Immature natural killer cell (primary cell): ENCODE measurements around the gene ZMYND19. TPM values are rescaled to one million over a fixed set of nuclear protein-coding genes. Genes with fewer than 3 reads are reported as not detected.
"Not testable (repeated sequence)": the region's sequence is repeated elsewhere in the genome, so short reads cannot be mapped to it uniquely, and the experiment has no call there.

Experiments used
- DNase-seq, 3 donors: peaks; one replicate each; pipeline ENCODE4 v3.0.0; 2022; ENCODE audit warnings: mixed read lengths in 1 of 3
- H3K27ac Mint-ChIP-seq, 6 donors: one replicate each; pipeline ENCODE4 v1.8.0; 2020; ENCODE audit warnings: mixed read lengths in 6 of 6, mild to moderate bottlenecking in 5 of 6, inconsistent platforms in 4 of 6, moderate library complexity in 3 of 6
- H3K27me3 Mint-ChIP-seq, 3 donors: one replicate each; pipeline ENCODE4 v1.8.0; 2020 to 2021; ENCODE audit warnings: low read depth in 3 of 3, mild to moderate bottlenecking in 3 of 3, mixed read lengths in 3 of 3, moderate library complexity in 3 of 3, inconsistent platforms in 1 of 3
- H3K36me3 Mint-ChIP-seq, 3 donors: one replicate each; pipeline ENCODE4 v1.8.0; 2020; ENCODE audit warnings: mixed read lengths in 3 of 3, inconsistent platforms in 2 of 3, mild to moderate bottlenecking in 2 of 3
- H3K4me1 Mint-ChIP-seq, 2 donors: one replicate each; pipeline ENCODE4 v1.8.0; 2020; ENCODE audit warnings: inconsistent platforms in 2 of 2, mild to moderate bottlenecking in 2 of 2, mixed read lengths in 2 of 2, moderate library complexity in 1 of 2
- H3K4me3 Mint-ChIP-seq, 5 donors: one replicate each; pipeline ENCODE4 v1.8.0; 2020; ENCODE audit warnings: mild to moderate bottlenecking in 5 of 5, mixed read lengths in 5 of 5, inconsistent platforms in 3 of 5, moderate library complexity in 3 of 5
- H3K9me3 Mint-ChIP-seq, 6 donors: one replicate each; pipeline ENCODE4 v1.8.0; 2020; ENCODE audit warnings: mild to moderate bottlenecking in 6 of 6, mixed read lengths in 6 of 6, inconsistent platforms in 4 of 6, moderate library complexity in 3 of 6
- polyA plus RNA-seq, 3 donors: library from polyadenylated mRNA; unstranded; fragments of 300-500 nt; fragmentation: Illumina TruSeq; gene quantifications; one replicate each; pipeline ENCODE4 v1.2.3, GENCODE V29; 2021

ZMYND19 gene
- polyA plus RNA-seq, 3 donors from 2014 or later = 1.5 to 7.0 (median 3.3) TPM

DNA sequence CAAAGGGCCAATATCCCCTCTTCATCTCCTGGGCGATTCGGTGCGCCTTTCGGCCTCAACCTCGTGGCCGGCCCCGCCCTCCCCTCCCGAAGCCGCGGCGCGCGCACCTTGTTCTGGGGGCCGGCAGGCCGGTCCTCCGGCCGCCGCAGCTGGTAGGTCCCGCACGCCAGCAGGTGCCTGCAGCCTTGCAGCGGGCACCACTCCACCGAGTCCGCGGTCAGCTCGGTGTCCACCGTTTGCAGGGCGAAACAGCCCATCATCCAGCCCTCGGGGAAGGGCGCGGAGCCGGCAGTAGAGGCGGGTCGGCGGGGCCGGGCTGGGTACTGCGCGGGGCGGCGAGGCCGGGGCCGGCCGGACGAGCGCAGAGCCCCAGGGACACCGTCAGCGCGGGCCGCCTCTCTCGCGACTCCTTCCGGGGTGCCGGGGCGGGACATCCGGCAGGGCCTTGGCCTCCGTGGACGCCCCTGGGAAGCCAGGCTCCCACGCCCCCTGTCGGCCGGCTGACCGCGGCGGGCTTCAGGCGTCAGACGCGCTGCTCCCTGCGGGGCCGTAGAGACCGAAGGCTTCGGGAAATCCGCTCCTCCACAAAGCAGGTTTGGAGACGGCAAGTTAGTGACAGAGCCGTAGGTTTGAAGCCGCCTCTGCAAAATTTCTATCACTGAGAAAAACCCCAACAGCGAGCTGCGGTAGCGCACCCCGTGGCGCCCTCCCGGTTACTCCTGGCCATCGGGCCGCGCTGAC lies 11.6 kb downstream of the ZMYND19 start, which contains the start of gene DPH7:
TSS of gene DPH7 (minus strand) at position 408 of the 741 bp plus-strand sequence. CDS start at position 260, 148 bp downstream.
- no peaks in the 10 kb centered on the region for H3K9me3 Mint-ChIP-seq
- DNase-seq = peak; percentile 94
- peak within 1 kb of the TSS; percentile 37 to 83 (median 52) for H3K27ac Mint-ChIP-seq
- H3K4me3 Mint-ChIP-seq = peak within 1 kb of the TSS; percentile 77 to 83 (median 81)
- H3K27me3 Mint-ChIP-seq = no peaks in the 10 kb centered on the region
- peaks cover 30 to 31% of the 10 kb centered on the region in 2 donors for H3K4me1 Mint-ChIP-seq
- peaks cover 0 to 18% (median 0%) of the 10 kb centered on the region in 3 donors for H3K36me3 Mint-ChIP-seq

DNA sequence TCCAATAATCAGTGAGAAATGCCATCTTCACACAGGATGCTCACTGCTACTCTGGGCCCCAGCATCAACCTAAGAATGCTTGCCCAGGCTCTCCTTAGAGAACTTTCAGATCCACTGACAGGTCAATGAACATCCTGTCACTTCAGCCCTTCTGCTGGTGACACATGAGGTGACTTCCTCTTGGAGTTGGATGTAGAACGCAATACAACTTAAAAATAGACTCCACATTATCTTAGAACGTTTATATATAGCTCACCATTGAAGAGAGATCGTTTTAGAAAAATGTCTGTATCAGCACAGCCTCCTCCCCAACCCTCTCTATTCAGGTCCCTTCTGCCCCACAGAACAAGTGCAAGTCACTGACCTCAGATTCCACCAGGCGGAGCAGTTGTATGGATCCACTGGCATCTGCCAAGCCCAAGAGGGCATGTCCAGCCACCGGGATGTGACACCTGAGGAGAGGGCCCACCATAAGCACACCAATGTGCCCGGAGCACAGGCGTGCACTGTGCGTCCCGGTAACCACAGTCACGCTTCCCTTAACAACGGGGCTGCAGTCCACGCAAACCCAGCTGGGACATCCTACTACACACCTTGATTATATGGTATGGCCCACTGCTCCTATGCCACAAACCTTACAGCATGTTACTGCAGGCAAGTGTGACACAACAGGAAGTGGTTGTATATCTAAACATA lies 14.4 kb downstream of the ZMYND19 start:
- Mint-ChIP-seq H3K36me3 (peaks cover 0 to 16% (median 3%) of the 10 kb centered on the region in 3 donors), H3K4me3 (peak overlapping the region in 4 of 5 donors; percentile 17 to 51 (median 36)), H3K27me3 (no peaks in the 10 kb centered on the region), H3K9me3 (no peaks in the 10 kb centered on the region), H3K4me1 (peaks cover 30 to 31% of the 10 kb centered on the region in 2 donors), H3K27ac (no peak overlapping the region)
- DNase-seq = no peak

DNA sequence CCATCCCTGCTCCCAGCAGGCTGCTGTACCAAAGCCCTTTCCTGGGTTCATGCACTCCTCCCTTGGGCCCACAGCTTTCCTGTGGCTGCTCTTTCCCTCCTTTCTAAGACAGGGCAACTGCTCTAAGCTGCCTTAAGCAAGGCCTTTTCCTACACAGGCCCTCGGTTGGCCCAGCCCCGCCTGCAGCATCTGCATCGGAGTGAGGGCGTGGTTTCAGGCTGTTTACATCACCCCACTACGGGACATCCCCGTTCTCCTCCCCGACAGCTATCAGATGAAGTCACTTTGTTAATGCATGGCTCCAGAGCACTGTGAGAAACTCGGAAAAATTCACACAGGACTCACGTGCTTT lies 15.0 kb downstream of the ZMYND19 start:
- peaks cover 30 to 31% of the 10 kb centered on the region in 2 donors for H3K4me1 Mint-ChIP-seq
- DNase-seq = no peak
- H3K27ac Mint-ChIP-seq = no peak overlapping the region
- no peaks in the 10 kb centered on the region for H3K9me3 Mint-ChIP-seq
- no peak overlapping the region for H3K4me3 Mint-ChIP-seq
- H3K36me3 Mint-ChIP-seq = peaks cover 0 to 16% (median 7%) of the 10 kb centered on the region in 3 donors
- no peaks in the 10 kb centered on the region for H3K27me3 Mint-ChIP-seq

DNA sequence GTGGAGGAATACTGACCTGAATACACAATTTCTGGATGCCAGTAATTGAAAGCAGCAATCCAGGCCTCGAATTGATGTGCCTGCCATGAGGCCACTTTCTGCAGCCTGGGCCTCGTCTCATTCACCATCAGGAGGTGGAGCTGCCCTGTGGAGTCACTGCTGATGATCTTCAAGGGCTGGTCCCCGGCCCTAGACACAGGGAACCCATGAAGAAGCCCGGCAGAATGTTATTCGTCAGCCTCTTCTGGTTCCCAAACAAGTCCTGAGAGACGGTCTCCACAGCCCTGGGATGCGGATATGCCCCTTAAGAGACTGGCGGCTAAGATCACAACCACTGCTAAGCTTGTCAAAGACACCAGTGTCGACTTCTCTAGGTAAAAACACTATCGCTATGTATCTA lies 16.1 kb downstream of the ZMYND19 start:
- H3K4me3 Mint-ChIP-seq = no peak overlapping the region
- no peaks in the 10 kb centered on the region for H3K9me3 Mint-ChIP-seq
- DNase-seq = no peak
- H3K27me3 Mint-ChIP-seq = no peaks in the 10 kb centered on the region
- H3K27ac Mint-ChIP-seq = no peak overlapping the region
- peaks cover 0 to 16% (median 7%) of the 10 kb centered on the region in 3 donors for H3K36me3 Mint-ChIP-seq
- peaks cover 27 to 31% of the 10 kb centered on the region in 2 donors for H3K4me1 Mint-ChIP-seq

DNA sequence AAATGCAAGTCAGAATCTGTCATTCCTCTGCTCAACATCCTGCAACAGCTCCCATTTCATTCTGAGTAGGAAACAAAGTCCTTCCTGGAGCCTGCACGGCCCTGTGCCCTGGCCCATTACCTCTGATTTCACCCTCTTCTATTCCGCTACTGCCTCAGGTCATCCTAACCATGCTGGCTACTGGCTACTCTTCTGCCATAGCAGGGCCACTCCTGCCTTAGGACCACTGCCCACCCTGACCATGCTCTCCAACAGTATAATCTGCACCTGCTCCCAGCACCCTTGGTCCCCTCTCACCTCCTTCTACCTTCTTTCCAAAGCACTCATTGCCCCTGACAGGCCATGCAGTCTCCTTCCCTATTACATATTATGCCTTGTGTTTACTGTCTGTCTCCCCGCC lies 19.7 kb downstream of the ZMYND19 start:
- peak overlapping the region in 3 of 6 donors; percentile 47 to 73 (median 72) for H3K27ac Mint-ChIP-seq
- no peak overlapping the region for H3K4me3 Mint-ChIP-seq
- no peak for DNase-seq

DNA sequence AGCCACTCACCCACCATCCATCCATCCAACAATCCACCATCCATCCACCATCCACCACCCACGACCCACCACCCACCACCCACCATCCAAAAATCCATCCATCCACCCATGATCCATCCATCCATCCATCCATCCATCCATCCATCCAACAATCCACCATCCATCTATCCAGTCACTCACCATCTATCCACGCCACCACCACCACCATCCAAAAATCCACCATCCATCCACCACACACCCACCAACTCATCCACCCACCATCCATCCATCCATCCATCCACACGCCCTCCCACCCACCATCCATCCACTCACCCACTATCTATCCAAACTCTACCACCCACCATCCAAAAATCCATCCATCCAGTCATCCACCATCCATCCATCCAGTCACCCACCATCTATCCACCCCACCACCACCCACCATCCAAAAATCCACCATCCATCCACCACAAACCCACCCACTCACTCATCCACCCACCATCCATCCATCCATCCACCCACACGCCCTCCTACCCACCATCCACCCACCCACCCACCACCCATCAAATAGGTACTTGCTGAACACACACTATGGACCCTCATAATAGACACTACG lies 20.6 kb downstream of the ZMYND19 start:
- Mint-ChIP-seq H3K36me3 (peaks cover 0 to 10% (median 7%) of the 10 kb centered on the region in 3 donors), H3K9me3 (no peaks in the 10 kb centered on the region), H3K27me3 (no peaks in the 10 kb centered on the region), H3K4me1 (no peaks in the 10 kb centered on the region), H3K27ac (no peak overlapping the region), H3K4me3 (no peak overlapping the region)
- no peak for DNase-seq

More for the DNA sequence above, 19.7 kb downstream of the ZMYND19 start:
- Mint-ChIP-seq H3K36me3 (peaks cover 0 to 13% (median 7%) of the 10 kb centered on the region in 3 donors), H3K9me3 (no peaks in the 10 kb centered on the region), H3K4me1 (peaks cover 3 to 7% of the 10 kb centered on the region in 2 donors), H3K27me3 (no peaks in the 10 kb centered on the region)

DNA sequence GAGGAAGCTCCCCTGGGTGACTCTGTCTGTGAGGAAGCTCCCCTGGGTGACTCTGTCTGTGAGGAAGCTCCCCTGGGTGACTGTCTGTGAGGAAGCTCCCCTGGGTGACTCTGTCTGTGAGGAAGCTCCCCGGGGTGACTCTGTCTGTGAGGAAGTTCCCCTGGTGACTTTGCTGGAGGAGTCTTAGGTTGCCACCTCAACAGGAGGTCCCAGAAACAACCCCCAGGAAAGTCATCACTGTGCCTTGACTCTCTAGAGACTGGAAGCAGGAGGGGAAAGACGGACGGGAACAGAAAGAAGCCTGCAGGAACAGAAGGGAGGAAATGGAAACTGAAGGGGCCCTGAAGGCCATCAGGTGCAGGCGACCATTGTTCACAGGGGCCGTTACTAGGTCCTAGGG lies 21.9 kb downstream of the ZMYND19 start:
- not testable (repeated sequence) for H3K27me3 Mint-ChIP-seq, H3K9me3 Mint-ChIP-seq, H3K27ac Mint-ChIP-seq, DNase-seq, H3K4me3 Mint-ChIP-seq, H3K4me1 Mint-ChIP-seq
- peaks cover 5 to 20% (median 12%) of the 10 kb centered on the region in 3 donors for H3K36me3 Mint-ChIP-seq

DNA sequence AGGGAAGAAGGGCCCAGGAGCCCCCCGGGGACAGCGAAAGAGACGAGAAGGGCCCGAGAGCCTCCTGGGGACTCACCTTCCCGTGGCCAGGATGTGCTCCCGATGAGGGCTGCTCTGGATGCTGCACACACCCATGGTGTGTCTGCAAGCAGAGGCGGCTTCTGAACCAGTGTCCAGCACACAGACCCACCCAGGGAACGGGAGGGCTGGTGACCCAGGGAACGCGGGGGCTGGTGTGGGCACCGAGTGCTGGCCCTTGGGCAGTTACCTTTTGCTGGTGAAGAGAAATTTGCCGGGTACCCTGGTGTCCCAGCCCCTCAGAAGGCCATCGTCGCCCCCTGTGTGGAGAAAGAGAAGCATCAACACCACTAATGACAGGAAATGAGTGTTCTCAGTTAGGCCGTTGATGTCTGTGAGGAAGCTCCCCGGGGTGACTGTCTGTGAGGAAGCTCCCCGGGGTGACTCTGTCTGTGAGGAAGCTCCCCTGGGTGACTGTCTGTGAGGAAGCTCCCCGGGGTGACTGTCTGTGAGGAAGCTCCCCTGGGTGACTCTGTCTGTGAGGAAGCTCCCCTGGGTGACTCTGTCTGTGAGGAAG lies 25.4 kb downstream of the ZMYND19 start:
- Mint-ChIP-seq H3K27me3 (no peaks in the 10 kb centered on the region), H3K27ac (peak overlapping the region in 1 of 6 donors; percentile 53), H3K4me1 (no peaks in the 10 kb centered on the region), H3K36me3 (peaks cover 8 to 25% (median 12%) of the 10 kb centered on the region in 3 donors), H3K9me3 (no peaks in the 10 kb centered on the region), H3K4me3 (no peak overlapping the region)
- no peak for DNase-seq

DNA sequence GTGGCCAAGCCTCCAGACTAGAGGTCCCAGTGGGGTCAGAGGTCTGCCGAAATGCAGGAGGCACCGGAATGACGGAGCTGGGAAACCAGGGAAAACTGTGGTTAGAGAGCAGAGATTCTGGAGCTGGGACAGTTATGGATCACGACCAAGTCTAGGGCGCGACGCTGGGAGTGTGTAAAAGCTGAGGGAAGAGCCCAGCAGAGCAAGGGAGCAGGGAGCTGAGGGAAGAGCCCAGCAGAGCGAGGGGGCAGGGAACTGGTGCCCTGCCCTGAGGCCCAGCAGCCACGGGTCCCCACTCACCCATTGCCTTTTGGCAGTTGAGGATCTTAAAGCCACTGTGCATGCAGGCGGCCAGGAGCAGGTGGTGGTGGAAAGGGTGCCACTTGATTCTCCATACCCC lies 26.2 kb downstream of the ZMYND19 start:
- peaks cover 12 to 29% (median 12%) of the 10 kb centered on the region in 3 donors for H3K36me3 Mint-ChIP-seq
- H3K27me3 Mint-ChIP-seq = no peaks in the 10 kb centered on the region
- peak overlapping the region in 1 of 6 donors; percentile 55 for H3K27ac Mint-ChIP-seq
- DNase-seq = no peak
- no peaks in the 10 kb centered on the region for H3K4me1 Mint-ChIP-seq
- no peak overlapping the region for H3K4me3 Mint-ChIP-seq
- no peaks in the 10 kb centered on the region for H3K9me3 Mint-ChIP-seq

DNA sequence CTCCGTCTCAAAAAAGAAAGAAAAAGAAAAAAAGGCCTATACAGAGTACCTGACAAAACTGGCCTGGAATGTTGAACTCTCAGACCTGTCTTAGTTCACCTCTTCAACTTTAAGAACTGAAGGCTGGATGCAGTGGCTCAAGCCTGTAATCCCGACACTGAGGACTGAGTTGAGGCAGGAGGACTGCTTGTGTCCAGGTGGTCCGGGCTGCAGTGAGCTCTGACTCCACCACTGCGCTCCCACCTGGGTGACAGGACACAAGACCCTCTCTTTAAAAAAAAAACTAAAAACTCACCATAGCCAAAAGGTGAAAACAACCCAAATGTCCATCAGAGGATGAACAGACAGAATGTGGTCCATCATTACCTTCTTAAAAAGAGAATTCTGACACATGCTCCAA lies 32.2 kb downstream of the ZMYND19 start:
- peaks cover 7 to 35% (median 12%) of the 10 kb centered on the region in 3 donors for H3K36me3 Mint-ChIP-seq
- H3K4me3 Mint-ChIP-seq = no peak overlapping the region
- H3K9me3 Mint-ChIP-seq = no peaks in the 10 kb centered on the region
- H3K4me1 Mint-ChIP-seq = no peaks in the 10 kb centered on the region
- DNase-seq = no peak
- peaks cover 0 to 4% (median 3%) of the 10 kb centered on the region in 3 donors for H3K27me3 Mint-ChIP-seq
- no peak overlapping the region for H3K27ac Mint-ChIP-seq

DNA sequence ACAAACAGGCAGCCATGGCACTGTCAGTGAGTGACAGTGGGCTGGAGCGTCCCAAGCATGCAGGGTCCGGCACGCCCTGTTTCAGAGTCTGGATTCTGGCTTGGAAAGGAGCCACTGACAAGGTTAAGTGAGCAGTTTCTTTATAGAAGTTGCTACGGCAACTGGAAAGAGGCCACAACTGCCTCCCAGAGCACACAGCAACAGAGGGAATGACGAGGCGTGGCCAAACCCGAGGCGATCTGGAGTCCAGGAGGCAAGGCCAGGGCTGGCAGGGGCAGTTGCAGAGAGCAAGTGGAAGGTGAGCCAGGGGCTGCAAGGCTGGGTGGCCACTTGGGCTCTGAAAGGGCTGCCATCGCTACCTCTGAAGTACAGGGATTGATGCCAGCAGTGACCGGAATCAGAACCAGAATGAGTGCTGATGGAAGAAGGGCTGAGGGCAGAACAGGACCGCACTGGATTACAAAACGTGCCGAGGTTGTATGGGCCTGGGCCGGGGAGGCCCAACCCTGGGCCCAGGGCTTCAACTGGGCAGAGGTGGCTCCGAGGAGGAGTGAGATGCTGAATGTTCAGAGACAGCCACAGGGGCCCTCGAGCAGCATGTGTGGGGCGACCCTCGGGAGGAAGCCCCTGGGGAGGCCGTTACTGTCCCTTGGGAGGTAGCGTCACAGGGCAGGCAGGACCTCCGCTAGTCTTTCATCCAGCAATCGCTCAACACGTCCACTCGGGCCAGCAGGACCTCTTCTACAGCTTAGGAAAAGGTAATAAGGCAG lies 34.1 kb downstream of the ZMYND19 start:
- no peak overlapping the region for H3K4me3 Mint-ChIP-seq
- DNase-seq = no peak
- H3K4me1 Mint-ChIP-seq = peaks cover 5 to 6% of the 10 kb centered on the region in 2 donors
- peak overlapping the region in 1 of 6 donors; percentile 55 for H3K27ac Mint-ChIP-seq
- peaks cover 0 to 27% (median 12%) of the 10 kb centered on the region in 3 donors for H3K36me3 Mint-ChIP-seq
- no peaks in the 10 kb centered on the region for H3K9me3 Mint-ChIP-seq
- H3K27me3 Mint-ChIP-seq = peaks cover 0 to 4% (median 3%) of the 10 kb centered on the region in 3 donors

DNA sequence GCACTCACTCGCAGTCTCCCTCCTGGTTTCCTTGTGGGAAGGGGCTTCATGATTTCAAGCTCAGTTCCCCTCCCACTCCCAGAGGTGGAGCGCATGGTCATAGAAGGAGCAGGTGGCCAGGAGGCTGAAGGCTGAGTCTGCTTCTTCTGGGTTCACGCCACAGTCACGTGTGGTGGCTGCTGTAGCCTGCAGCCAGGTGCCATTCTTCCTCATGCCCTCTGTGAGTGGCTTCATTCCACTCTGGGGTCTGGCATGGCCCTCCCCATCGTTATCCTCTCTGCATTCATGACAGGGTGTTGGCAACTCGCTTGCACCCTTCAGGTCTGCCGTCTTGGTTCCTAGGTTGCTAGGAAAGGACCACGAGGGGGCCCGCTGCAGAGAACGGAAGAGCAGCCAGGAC lies 35.1 kb downstream of the ZMYND19 start:
- DNase-seq = no peak
- peak overlapping the region in 1 of 5 donors; percentile 14 for H3K4me3 Mint-ChIP-seq
- peak overlapping the region in 1 of 6 donors; percentile 25 for H3K27ac Mint-ChIP-seq
- peaks cover 9% of the 10 kb centered on the region in 2 donors for H3K4me1 Mint-ChIP-seq
- H3K36me3 Mint-ChIP-seq = peaks cover 0 to 26% (median 12%) of the 10 kb centered on the region in 3 donors
- peaks cover 1 to 4% (median 3%) of the 10 kb centered on the region in 3 donors for H3K27me3 Mint-ChIP-seq
- H3K9me3 Mint-ChIP-seq = no peaks in the 10 kb centered on the region

DNA sequence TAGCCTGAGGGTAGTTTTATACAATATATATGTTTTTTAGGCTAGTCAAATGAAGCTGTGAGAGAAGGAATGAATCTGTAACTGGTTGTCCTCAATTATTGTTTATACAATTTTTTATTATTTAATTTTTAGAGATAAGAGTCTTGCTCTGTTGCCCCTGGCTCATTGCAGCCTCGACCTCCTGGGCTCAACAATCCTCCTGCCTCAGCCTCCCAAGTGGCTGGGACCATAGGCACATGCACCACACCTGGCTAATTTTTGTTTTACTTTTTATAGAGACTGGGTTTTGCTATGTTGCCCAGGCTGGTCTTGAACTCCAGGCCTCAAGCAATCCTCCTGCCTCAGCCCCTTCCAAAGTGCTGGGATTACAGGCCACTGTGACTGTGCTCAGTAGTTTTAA lies 36.0 kb downstream of the ZMYND19 start:
- H3K27ac Mint-ChIP-seq = peak overlapping the region in 1 of 6 donors; percentile 12
- H3K4me1 Mint-ChIP-seq = peaks cover 14 to 15% of the 10 kb centered on the region in 2 donors
- H3K4me3 Mint-ChIP-seq = no peak overlapping the region
- peaks cover 2 to 4% (median 3%) of the 10 kb centered on the region in 3 donors for H3K27me3 Mint-ChIP-seq
- peaks cover 0 to 19% (median 5%) of the 10 kb centered on the region in 3 donors for H3K36me3 Mint-ChIP-seq
- no peak for DNase-seq
- no peaks in the 10 kb centered on the region for H3K9me3 Mint-ChIP-seq
